ENCODE measurements around the gene RABGGTA. TPM values are rescaled to one million over a fixed set of nuclear protein-coding genes. Genes with fewer than 3 reads are reported as not detected.
A peak's percentile ranks its signal among the peaks of the same experiment; 100 is the strongest.

The RABGGTA gene
- total RNA-seq, 6 experiments from 2014 or later: 25.4 to 31.4 (median 27.3) TPM

DNA sequence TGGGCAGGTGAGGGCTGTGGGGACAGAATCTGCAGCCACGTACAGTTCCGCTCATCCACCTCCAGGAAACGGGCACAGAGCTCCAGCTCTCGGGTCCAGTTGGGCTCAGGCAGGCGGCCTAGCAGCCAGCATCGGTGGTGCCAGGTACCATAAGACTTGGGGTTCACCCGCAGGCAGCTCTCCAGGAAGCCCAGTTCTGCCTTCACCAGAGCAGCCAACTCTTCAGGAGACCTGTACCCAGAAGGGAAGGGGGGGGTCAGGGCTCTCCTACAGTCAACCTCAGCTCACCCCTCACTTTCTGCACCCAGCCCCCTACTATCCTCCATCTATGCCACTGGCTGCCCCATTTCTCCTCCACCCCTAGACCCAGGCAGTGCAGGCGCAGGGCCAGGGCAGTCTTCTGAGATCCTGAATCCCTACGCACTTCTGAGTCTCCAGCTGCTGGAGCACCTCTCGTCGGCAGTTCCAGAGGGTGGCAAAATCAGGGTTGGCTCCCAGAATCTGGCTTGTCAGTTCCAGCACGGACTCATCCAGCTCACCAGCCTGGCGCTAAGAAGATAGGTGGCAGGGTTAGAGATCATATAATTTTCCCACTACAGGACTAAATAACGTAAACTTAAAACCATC is 1.4 kb downstream of the RABGGTA start:
- Mint-ChIP-seq H3K27ac (no peak overlapping the region), H3K4me3 (peak overlapping the region; percentile 90), H3K27me3 (ENCODE audit: insufficient read depth) (peaks cover 5% of the 10 kb centered on the region), H3K9me3 (no peaks in the 10 kb centered on the region), H3K4me1 (ENCODE audit: low read depth) (peaks cover 34% of the 10 kb centered on the region), H3K36me3 (ENCODE audit: low read depth) (0 out of 2 replicates have a peak, but pooled peaks cover 4% of the 10 kb centered on the region)
- DNase-seq: no peak
- TF ChIP-seq, protein P1, sequence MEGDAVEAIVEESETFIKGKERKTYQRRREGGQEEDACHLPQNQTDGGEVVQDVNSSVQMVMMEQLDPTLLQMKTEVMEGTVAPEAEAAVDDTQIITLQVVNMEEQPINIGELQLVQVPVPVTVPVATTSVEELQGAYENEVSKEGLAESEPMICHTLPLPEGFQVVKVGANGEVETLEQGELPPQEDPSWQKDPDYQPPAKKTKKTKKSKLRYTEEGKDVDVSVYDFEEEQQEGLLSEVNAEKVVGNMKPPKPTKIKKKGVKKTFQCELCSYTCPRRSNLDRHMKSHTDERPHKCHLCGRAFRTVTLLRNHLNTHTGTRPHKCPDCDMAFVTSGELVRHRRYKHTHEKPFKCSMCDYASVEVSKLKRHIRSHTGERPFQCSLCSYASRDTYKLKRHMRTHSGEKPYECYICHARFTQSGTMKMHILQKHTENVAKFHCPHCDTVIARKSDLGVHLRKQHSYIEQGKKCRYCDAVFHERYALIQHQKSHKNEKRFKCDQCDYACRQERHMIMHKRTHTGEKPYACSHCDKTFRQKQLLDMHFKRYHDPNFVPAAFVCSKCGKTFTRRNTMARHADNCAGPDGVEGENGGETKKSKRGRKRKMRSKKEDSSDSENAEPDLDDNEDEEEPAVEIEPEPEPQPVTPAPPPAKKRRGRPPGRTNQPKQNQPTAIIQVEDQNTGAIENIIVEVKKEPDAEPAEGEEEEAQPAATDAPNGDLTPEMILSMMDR (IDR thresholded peaks at IDR 0.05): no peak

DNA sequence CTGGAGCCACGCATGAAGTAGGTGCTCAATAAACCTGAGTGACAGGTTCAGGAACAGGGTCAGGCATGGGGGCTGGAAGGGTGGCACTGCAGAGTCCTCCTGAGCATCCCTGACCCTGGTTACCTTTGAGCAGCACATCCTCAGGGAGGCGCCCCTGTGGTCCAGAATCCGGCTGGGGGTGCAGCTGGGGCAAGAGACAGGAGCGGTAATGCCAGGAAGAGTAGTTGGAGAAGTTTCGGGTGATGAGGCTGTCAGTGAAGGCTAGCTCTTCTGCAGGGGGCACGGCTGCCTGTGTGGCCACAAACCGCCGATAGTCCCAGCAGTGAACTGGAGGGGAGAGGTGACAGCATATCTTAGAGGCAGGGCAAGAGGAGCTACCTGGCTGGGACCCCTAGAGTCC is 2.0 kb downstream of the RABGGTA start:
- H3K27me3 Mint-ChIP-seq (ENCODE audit: insufficient read depth): peaks cover 5% of the 10 kb centered on the region
- no peaks in the 10 kb centered on the region for H3K9me3 Mint-ChIP-seq
- peaks cover 33% of the 10 kb centered on the region for H3K4me1 Mint-ChIP-seq (ENCODE audit: low read depth)
- no peak for DNase-seq
- H3K36me3 Mint-ChIP-seq (ENCODE audit: low read depth): 0 out of 2 replicates have a peak, but pooled peaks cover 4% of the 10 kb centered on the region
- no peak overlapping the region for H3K27ac Mint-ChIP-seq
- TF ChIP-seq, protein P1 (IDR thresholded peaks at IDR 0.05): no peak
- no peak overlapping the region for H3K4me3 Mint-ChIP-seq

DNA sequence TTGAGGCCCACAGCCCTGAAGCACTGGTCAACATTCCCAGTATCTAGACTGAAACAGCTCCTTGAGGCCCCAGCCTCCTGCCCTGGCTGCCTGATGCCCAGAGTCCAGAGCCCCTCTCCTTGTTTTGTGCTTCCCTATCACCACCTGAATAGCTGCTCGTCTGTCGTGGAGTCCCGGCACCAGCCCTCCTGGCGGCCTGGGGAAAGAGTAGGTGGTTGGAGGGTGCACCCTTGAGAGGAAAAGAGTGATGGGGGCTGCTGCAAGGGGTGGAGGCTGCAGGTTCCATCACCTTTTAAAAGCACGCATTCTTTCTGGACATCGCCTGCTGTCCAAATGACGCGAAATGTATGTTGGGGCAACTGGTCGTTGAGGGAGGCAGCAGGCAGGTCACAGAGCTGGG is 3.2 kb downstream of the RABGGTA start:
- Mint-ChIP-seq H3K9me3 (no peaks in the 10 kb centered on the region), H3K27me3 (ENCODE audit: insufficient read depth) (peaks cover 5% of the 10 kb centered on the region), H3K27ac (no peak overlapping the region), H3K4me3 (no peak overlapping the region), H3K36me3 (ENCODE audit: low read depth) (0 out of 2 replicates have a peak, but pooled peaks cover 4% of the 10 kb centered on the region), H3K4me1 (ENCODE audit: low read depth) (peaks cover 21% of the 10 kb centered on the region)
- DNase-seq: no peak
- TF ChIP-seq, protein P1 (IDR thresholded peaks at IDR 0.05): no peak

DNA sequence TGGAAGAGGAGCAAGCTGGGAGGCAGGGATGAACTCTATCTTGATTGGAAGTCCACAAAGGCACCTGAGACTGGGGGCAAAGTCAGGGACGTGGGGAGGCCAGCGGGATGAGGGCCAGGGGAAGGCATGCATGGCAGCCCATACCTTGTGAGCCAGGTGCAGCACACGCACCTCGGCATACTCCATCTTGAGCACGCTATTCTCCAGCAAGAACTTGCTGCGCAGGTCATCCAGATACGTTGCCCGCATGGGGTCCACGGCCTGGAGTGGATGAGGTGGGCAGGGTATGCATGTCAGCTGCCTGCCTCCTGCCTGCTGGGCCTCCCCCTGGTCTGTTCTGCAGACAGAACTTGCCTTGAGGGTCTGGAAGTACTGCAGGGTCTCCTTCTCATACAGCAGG is 3.9 kb downstream of the RABGGTA start:
- peaks cover 16% of the 10 kb centered on the region for H3K4me1 Mint-ChIP-seq (ENCODE audit: low read depth)
- H3K4me3 Mint-ChIP-seq: no peak overlapping the region
- no peak overlapping the region for H3K27ac Mint-ChIP-seq
- H3K27me3 Mint-ChIP-seq (ENCODE audit: insufficient read depth): peaks cover 5% of the 10 kb centered on the region
- no peak for DNase-seq
- TF ChIP-seq, protein P1 (IDR thresholded peaks at IDR 0.05): no peak
- H3K36me3 Mint-ChIP-seq (ENCODE audit: low read depth): 0 out of 2 replicates have a peak, but pooled peaks cover 4% of the 10 kb centered on the region
- H3K9me3 Mint-ChIP-seq: no peaks in the 10 kb centered on the region

DNA sequence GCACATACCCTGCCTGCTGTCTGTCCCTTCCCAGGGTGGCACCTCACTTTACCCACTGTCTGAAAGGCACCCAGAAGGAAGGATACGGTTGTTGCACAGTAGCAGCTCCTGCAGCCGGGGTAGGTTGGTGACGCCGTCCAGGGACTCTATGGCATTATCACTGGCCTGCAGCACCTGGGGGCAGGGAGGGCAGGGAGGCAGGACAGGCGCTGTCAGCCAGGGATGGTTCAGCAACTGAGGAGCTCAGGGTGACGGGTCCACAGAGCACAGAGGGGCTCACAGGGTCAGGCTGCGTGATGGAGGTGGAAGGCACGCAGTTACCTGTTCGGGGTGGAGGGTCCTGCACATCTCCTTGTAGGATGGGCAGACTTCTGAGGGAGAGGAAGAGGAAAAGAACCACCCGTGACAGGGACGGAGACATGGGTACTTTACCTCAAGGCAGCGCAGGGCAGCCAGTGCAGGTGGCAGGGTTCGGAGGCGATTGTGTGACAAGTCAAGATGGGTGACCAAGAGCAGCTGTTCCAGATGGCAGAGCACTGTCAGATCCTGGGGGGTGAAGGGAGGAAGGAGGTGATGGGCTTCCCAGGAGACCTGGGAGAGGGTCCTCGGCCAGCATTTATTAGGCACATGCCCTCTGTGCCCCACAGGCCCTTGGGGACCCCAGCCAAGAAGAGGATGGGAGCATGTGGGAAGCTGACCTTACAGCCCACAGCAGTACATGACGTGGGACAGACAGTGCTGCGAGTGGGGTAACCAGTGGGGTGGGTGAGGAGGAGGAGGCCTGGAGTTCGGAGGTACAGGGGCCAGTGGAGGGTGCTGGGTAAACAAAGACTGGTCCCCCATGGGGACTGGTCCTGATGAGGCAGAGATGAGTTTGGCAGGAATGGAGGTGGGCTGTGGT is 4.8 kb downstream of the RABGGTA start:
- Mint-ChIP-seq H3K4me1 (ENCODE audit: low read depth) (peaks cover 7% of the 10 kb centered on the region), H3K4me3 (no peak overlapping the region), H3K27me3 (ENCODE audit: insufficient read depth) (peaks cover 5% of the 10 kb centered on the region; the same call in 1 of the 2 replicates), H3K27ac (no peak overlapping the region), H3K36me3 (ENCODE audit: low read depth) (0 out of 2 replicates have a peak, but pooled peaks cover 4% of the 10 kb centered on the region), H3K9me3 (no peaks in the 10 kb centered on the region)
- TF ChIP-seq, protein P1 (IDR thresholded peaks at IDR 0.05): no peak
- no peak for DNase-seq
